Activated CD4-positive, CD25-positive, alpha-beta regulatory T cell (primary cell): Measurements from ENCODE around the gene TSNAX.
"Not testable (repeated sequence)": the region's sequence is repeated elsewhere in the genome, so short reads cannot be mapped to it uniquely, and the experiment has no call there.

Experiments used
- DNase-seq, 4 experiments: peaks; one replicate each; lab custom pipeline; 2025; lab: John Stamatoyannopoulos, UW

Gene TSNAX

GRCh38 chr1:231561647-231562383, 33.3 kb downstream of the TSNAX start:
- no peak for DNase-seq

GRCh38 chr1:231563247-231563646, 34.8 kb downstream of the TSNAX start:
- DNase-seq: no peak

- no peak for DNase-seq
Measured at GRCh38 chr1:231564373-231564772, 35.9 kb downstream of the TSNAX start.

GRCh38 chr1:231566496-231566895, 38.0 kb downstream of the TSNAX start:
- DNase-seq: no peak

GRCh38 chr1:231570262-231570661, 41.8 kb downstream of the TSNAX start:
- not testable (repeated sequence) for DNase-seq

GRCh38 chr1:231571904-231572303, 43.4 kb downstream of the TSNAX start:
- DNase-seq: no peak

- DNase-seq: no peak
Measured at GRCh38 chr1:231575472-231575871, 47.0 kb downstream of the TSNAX start.

- no peak for DNase-seq
Measured at GRCh38 chr1:231576804-231577718, 48.6 kb downstream of the TSNAX start.

GRCh38 chr1:231580874-231581273, 52.4 kb downstream of the TSNAX start:
- DNase-seq: no peak

- no peak for DNase-seq
Measured at GRCh38 chr1:231581859-231582258, 53.4 kb downstream of the TSNAX start.

- no peak for DNase-seq
Measured at GRCh38 chr1:231583376-231583775, 54.9 kb downstream of the TSNAX start.

- no peak for DNase-seq
Measured at GRCh38 chr1:231584117-231584516, 55.6 kb downstream of the TSNAX start.

- DNase-seq: no peak
Measured at GRCh38 chr1:231584921-231585320, 56.5 kb downstream of the TSNAX start.

GRCh38 chr1:231590453-231591198, 62.2 kb downstream of the TSNAX start:
- DNase-seq: no peak

GRCh38 chr1:231591466-231591865, 63.0 kb downstream of the TSNAX start:
- DNase-seq: no peak

GRCh38 chr1:231592809-231593208, 64.3 kb downstream of the TSNAX start:
- no peak for DNase-seq

- DNase-seq: not testable (repeated sequence)
Measured at GRCh38 chr1:231593264-231593663, 64.8 kb downstream of the TSNAX start.

- DNase-seq: no peak
Measured at GRCh38 chr1:231594123-231594522, 65.7 kb downstream of the TSNAX start.

- DNase-seq: no peak
Measured at GRCh38 chr1:231594749-231595148, 66.3 kb downstream of the TSNAX start.

GRCh38 chr1:231596337-231596791, 67.9 kb downstream of the TSNAX start:
- no peak for DNase-seq

GRCh38 chr1:231597971-231598370, 69.5 kb downstream of the TSNAX start:
- DNase-seq: no peak

GRCh38 chr1:231600458-231600976, 72.0 kb downstream of the TSNAX start:
- no peak for DNase-seq
